ENCODE results near the gene VPREB3.
A peak's percentile ranks its signal among the peaks of the same experiment; 100 is the strongest.

Gene VPREB3

GRCh38 chr22:23775779-23776375 is 21.7 kb upstream of the VPREB3 start:
- TF ChIP-seq ZFX (IDR thresholded peaks at IDR 0.05) (no peak), CTCF (conservative IDR thresholded peaks at IDR 0.05) (no peak)
- H3K27ac ChIP-seq, result no peak overlapping the region

- TF ChIP-seq ZFX (IDR thresholded peaks at IDR 0.05) (no peak), CTCF (conservative IDR thresholded peaks at IDR 0.05) (no peak)
- H3K27ac ChIP-seq, result no peak overlapping the region
Observed at GRCh38 chr22:23774922-23775436, 20.8 kb upstream of the VPREB3 start.

GRCh38 chr22:23774114-23774921 is 20.1 kb upstream of the VPREB3 start:
- no peak overlapping the region for H3K27ac ChIP-seq
- no peak for TF ChIP-seq CTCF (conservative IDR thresholded peaks at IDR 0.05)
- no peak for TF ChIP-seq ZFX (IDR thresholded peaks at IDR 0.05)

- H3K27ac ChIP-seq, result peak overlapping the region; percentile 58
- TF ChIP-seq ZFX (IDR thresholded peaks at IDR 0.05) (no peak), CTCF (conservative IDR thresholded peaks at IDR 0.05) (no peak)
Observed at GRCh38 chr22:23773483-23774113, 19.4 kb upstream of the VPREB3 start.

GRCh38 chr22:23772649-23773473 is 18.6 kb upstream of the VPREB3 start, which contains the start of gene MMP11:
TSS of gene MMP11 (plus strand) at chr22:23772849. CDS start at chr22:23772871, 22 bp downstream.
- TF ChIP-seq ZFX (IDR thresholded peaks at IDR 0.05), result peak; percentile 77; the same call in 1 of the 2 replicates
- no peak for TF ChIP-seq CTCF (conservative IDR thresholded peaks at IDR 0.05)
- H3K27ac ChIP-seq, result peak within 1 kb of the TSS; percentile 58

- peak overlapping the region; percentile 58 for H3K27ac ChIP-seq
- TF ChIP-seq CTCF (conservative IDR thresholded peaks at IDR 0.05) (no peak), ZFX (IDR thresholded peaks at IDR 0.05) (no peak)
Observed at GRCh38 chr22:23772315-23772648, 18.1 kb upstream of the VPREB3 start.
